Right lobe of liver (tissue), 4 donors: ENCODE measurements around the gene CWH43.
"Not testable (repeated sequence)": the region's sequence is repeated elsewhere in the genome, so short reads cannot be mapped to it uniquely, and the experiment has no call there.

Experiments
- CTCF ChIP-seq, 4 donors: fragments of 200-600 bp in 3 of 4; fragments of 450-650 bp in 1 of 4; IDR thresholded peaks; one replicate each; pipeline versions ENCODE4 v1.5.1 to v1.8.0; 2016 to 2022; ENCODE audit warnings: antibody characterized with exemption in 4 of 4, mild to moderate bottlenecking in 2 of 4
- POLR2A ChIP-seq: fragments of 450-650 bp; IDR thresholded peaks from one replicate; pipeline ENCODE4 v1.6.1; 2017; ENCODE audit warnings: antibody characterized with exemption, mild to moderate bottlenecking
- donor health status: DM: no; HTN: no; CAD: no.
- donor health status: DM: no; HTN: no; CAD: no.
- donor health status: DM: no; HTN: yes; CAD: no.

GRCh38 chr4:49108183-49108978 is 122.3 kb downstream of the CWH43 start:
- TF ChIP-seq CTCF (IDR thresholded peaks at IDR 0.05); POLR2A: not testable (repeated sequence)
